ENCODE measurements around the gene SRL.
"Not testable (repeated sequence)": the region's sequence is repeated elsewhere in the genome, so short reads cannot be mapped to it uniquely, and the experiment has no call there.

The SRL gene

GRCh38 chr16:4226251-4227039 is 15.4 kb downstream of the SRL start:
- DNase-seq (ENCODE audit: low read depth) = no peak

DNA sequence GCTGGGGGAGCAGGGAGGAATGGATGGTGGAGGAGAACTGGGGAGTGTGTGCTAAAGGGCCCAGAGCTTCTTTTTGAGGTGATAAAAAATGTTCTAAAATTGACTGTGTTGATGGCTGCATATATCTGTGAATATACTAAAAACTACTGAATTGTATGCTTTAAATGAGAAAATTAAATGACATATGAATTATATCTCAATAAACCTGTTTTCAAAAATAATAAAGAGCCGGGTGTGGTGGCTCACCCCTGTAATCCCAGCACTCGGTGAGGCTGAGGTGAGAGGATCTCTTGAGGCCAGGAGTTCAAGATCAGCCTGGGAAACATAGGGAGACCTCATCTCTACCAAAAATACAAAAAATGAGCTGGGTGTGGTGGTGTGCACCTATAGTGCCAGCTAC is 16.8 kb downstream of the SRL start:
- no peak for DNase-seq (ENCODE audit: low read depth)

DNA sequence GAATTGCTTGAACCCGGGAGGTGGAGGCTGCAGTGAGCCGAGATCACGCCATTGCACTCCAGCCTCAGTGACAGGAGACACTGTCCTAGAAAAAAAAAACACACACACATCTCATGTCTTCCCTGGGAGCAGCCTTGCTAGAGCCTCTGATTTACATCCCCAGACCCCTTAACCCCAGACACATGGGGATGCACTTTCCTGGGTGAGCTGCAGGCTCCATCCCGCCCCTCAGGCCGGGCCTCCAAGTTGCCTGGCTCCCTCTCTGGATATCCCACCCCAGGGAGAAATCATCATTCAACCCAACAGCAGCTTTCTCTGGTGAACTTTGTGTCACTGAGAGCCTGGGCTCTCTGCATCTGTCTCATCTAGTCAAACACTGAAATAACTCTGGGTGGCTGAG is 21.5 kb downstream of the SRL start:
- DNase-seq (ENCODE audit: low read depth) = no peak

GRCh38 chr16:4218202-4218601 is 23.7 kb downstream of the SRL start:
- DNase-seq (ENCODE audit: low read depth) = no peak

- DNase-seq (ENCODE audit: low read depth) = no peak
These were observed 24.4 kb downstream of the SRL start for GRCh38 chr16:4217204-4218131.

DNA sequence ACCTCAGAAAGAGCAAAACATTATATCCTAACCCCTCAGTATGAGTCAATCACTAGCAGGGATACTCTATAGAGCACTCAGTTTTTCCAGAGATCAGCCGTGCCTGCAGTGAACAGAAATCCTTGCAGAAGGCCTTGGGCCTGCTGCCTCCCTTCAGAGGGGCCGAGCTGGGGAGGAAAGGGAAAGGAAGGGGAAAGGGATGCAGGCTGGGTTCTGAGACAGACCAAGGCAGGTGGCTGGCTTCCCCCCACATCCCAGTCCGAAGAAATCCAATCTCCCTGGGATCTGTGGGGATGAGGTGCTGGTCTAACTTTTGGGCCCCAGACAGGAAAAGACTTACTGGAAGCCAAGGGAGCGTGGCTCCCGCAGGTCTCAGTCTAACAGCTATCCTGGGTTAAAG is 25.3 kb downstream of the SRL start:
- no peak for DNase-seq (ENCODE audit: low read depth)

DNA sequence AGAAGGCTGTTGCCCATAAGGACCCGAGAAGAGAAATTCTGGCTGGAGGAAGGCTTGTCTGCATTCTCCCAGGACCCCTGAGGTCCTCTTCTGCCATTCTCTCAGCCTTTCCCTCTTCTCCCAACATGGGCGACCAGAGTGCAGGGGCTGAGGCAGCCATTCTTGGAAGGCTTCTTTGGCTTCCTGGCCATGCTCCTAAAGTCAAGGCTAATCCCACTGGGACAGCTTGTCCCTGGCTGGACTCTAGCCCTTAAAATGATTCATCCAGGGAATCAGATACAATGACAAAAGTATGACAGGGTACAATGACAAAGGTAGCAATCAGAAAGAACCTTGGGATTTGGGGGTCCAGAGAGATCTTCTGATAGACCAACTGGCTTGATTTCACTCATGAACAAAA is 26.8 kb downstream of the SRL start:
- DNase-seq (ENCODE audit: low read depth) = no peak

- DNase-seq (ENCODE audit: low read depth) = no peak
These were observed 27.7 kb downstream of the SRL start for GRCh38 chr16:4214215-4214621.

DNA sequence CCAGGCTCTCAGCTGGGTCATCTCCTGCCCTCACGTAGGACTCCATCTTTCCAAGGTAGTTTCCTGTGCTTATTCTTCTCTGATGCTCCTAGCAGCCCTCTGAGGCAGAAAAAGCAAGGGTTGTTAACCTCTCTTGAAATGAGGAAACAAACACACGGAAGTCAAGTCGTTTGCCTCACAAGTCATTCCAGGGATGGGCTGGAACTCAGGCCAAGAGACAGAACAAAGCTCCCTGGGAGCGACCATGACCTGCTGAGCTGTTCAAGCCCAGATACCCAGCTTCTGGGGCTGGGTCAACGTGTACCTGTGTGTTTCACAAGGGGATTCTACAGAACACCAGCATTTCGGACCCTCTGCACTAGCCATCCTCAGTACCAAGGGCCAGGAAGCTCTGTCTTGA is 28.1 kb downstream of the SRL start:
- no peak for DNase-seq (ENCODE audit: low read depth)

DNA sequence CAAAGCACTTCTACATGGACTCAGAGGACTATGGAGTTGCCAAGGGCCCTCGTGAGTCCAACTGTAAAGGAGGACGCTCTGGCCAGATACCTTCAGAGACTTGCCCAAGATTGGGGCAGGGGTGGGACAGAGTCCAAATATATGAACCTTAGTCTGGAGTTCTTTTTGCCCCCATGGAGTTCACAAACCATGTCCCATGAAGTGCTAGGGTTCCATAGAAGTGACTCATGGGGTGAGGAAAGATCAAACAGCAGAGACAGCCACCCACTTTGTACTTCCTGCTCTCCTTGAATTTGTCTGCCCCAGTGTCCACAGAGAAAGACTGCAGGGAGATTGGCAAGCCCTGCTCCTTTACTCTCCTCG is 29.0 kb downstream of the SRL start:
- no peak for DNase-seq (ENCODE audit: low read depth)

DNA sequence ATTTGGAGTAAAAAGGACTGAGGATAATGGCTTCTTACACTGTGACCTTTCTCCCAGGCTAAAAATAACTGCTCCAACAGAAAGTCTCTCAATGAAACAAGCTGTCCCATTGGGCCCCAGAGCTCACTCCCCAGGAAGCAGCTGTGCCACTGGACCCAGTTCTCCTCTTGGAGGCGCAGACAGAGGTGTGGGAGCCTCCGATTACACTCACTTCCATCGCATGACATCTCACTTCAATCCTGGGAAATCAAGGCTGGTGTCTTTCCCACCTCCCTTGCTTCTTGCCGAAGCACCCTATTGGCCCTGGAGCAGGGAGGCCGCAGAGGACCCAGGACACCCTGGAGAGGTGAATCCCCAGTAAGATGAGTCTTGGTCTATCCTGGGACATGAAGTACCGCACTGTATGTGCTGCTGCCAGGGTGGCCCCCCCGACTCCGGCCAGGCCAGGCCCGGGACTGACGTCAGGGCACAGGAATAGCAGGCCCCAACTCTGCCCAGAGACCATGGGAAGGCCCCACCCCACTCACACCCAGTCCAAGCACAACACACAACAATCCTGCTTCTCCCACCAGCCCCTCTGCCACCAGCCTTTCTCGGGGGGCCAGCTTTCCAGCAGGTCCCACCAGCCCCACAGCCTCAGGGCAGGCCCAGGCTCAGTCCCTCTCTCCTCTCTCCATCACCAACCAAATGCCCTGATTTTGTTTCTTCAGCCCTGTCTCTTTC is 29.5 kb downstream of the SRL start:
- DNase-seq (ENCODE audit: low read depth) = no peak

DNA sequence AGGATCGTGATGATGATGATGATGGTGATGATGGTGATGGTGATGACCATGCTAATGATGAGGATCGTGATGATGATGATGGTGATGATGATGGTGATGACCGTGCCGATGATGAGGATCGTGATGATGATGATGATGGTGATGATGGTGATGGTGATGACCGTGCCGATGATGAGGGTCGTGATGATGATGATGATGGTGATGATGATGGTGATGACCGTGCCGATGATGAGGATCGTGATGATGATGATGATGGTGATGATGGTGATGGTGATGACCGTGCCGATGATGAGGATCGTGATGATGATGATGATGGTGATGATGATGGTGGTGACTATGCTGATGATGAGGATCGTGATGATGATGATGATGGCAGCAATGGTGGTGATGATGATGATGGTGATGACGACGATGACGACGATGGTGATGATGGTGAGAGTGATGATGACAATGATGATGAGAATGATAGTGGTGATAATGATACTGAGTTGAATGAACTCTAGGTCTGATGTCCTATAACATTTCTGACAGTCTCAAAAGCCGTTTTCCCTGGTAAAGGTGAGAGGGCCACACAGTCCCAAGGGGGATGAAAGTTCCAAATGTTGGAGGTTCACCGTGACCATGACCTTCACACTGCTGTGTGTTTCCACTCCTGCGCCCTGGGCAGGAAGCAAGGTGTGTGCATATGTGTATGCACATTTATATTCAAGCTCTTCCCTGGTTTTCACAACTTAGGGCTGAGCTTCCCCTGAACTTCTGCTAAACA is 30.3 kb downstream of the SRL start:
- DNase-seq (ENCODE audit: low read depth) = not testable (repeated sequence)

DNA sequence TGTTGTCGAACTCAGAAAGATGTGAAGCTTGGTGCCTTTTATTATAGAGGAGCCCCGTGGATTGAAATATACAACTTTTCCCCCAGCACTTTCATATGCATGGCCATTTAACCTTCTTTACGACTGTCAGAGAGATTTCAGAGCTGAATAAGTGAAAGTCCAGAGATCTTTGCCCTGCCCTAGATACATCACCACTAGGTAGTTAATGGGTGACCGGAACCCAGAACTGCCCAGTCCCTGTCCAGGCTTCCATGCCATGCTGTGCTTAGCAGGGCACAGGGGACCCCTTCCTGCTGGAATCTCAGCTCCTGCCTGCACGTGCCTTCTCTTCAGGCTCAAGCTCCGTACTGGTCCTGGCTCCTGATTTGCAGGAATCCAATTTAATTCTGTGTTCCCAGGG is 32.2 kb downstream of the SRL start:
- no peak for DNase-seq (ENCODE audit: low read depth)

DNA sequence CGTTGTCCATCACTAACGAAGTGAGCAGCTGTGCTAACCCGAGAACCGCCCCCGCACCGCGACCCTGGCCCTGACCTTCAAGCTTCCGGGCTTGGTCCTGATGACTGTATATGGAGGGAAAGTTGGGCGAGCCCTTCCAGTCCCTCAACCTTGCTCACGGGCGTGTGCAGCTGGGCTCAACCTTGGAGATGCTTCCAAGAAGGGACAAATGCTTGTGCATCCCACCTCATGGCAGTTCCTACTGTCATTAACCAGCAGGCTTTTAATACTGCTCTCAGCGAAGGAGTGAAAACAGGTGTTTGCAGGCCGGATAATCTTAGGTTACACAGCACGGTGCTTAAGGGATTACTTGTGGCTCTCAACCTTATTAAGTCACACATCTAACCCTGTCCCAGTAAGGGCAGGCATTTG is 33.5 kb downstream of the SRL start:
- DNase-seq (ENCODE audit: low read depth) = no peak

DNA sequence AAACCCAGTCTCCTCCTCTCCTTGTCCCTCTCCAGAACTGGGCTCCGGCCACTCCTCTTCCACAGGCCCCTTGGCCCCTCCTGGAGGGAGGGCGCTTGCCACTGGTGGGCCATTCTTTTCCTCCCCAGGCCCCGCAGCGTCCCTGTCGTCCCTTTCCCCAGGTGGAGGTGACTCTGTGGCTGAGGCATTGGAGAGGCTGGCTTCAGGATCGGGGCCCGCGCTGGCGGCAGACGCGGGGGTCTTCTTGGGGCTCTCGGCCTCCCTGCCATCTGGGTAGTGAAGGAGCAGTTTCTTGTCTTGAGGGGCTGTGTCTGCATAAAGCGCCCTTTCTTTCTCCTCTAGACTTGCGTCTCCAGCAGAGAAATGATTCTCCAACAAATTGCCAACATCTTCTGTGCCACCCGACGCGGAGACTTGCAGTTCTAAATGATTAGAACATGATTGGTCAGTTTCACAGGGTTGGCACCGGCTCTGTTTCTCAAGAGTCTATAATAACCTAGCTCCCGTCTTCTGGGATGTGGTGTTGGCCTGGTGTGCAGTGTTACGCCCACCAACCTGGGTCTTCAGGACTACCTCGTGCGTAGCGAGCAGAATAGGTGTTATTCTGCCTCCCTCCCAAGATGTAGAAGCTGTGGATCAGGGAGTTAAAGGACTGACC is 34.1 kb downstream of the SRL start:
- DNase-seq (ENCODE audit: low read depth) = no peak

DNA sequence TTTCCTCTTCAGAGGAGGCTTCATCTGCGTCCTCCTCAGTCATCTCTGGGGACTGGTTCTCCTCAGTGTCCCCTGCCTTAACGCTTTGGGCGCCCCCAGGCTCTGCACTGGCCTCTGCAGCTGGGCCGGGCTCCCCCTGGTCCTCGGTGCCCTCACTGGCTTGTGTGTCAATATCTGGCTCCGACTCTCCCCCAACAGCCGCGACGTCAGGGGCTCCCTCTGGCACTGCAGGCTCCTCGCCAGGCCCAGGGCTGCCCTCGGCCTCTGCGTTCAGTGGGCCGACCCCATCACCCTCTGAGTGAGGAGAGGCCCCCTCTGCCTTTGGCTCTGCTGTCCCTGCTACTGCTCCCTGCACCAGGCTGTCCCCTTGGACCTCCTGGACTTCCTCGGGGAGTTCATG is 34.7 kb downstream of the SRL start:
- no peak for DNase-seq (ENCODE audit: low read depth)

DNA sequence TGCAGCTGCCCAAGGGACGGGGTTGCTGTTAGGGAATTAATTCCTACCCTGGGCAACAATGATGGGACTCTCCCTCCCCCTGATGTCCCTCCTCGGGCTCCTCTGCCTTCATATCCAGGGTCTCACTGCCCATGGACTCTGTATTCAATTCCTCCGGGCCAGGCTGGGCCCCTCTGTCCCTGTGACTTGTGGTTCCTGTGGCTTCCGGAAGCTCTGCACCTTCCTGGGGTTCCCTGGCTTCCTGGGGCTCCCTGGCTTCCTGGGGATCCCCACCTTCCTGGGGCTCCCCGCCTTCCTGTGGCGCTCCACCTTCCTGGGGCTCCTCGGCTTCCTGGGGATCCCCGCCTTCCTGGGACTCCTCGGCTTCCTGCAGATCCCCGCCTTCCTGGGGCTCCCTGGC is 35.2 kb downstream of the SRL start:
- no peak for DNase-seq (ENCODE audit: low read depth)

- DNase-seq (ENCODE audit: low read depth) = no peak
These were observed 35.9 kb downstream of the SRL start for GRCh38 chr16:4205971-4206370.

DNA sequence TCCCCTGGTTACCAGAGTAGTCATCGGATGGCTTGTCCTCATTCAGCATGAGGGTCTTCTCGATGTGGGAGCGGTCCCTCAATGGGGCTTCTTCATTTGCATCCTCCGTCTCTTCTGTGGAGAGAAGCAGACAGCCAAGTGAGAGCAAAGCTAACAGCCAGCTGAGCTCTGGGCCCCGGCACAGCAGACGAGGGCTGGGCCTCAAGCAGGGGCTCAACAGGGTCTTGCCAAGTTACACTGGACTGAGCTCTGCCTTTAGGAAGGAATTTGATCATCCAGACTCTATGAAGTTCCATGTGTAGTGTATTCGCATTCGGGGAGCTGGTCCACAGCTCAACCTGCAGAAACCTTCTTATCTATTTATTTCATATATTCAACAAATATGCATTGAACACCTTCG is 37.4 kb downstream of the SRL start:
- no peak for DNase-seq (ENCODE audit: low read depth)

GRCh38 chr16:4203748-4204147 is 38.1 kb downstream of the SRL start:
- DNase-seq (ENCODE audit: low read depth) = no peak

DNA sequence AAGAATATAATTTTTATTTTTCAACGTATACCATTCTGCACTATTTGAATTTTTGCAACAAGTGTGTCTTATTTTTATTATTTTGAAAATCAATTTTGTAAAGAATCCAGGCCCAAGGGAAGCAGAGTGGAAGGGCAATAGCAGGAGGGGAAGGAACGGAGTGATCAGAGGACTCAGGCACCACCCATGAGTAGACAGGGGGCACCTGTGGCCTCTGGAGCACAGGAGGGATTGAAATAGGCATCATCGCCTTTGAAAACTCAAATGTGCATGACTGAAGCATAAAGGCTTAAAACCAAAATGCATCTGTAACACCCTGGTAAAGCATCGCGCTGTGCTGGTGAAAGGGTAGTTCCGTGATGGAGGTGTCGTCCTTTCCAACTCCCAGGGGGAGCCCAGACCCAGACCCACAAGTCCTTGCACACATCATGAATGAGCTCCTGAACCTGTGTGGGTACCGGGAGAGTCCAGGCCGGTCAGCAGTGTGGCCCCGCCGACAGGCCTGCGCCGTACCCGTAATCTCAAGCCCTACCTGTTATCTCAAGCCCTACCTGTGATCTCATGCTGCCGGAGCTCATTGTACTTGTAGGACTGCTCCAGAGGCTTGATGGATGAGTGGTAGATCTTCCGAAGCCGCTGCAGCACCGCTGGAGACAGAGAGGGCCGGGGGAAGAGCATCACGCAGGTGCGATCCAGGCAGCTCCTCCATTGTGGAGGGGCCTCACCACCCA is 39.1 kb downstream of the SRL start:
- DNase-seq (ENCODE audit: low read depth) = no peak

All from activated T-cell treated with anti-CD3 and anti-CD28 coated beads for 1 hour (primary cell).